ENCODE data around the gene LOXHD1. TPM values are rescaled to one million over a fixed set of nuclear protein-coding genes. Genes with fewer than 3 reads are reported as not detected.

The LOXHD1 gene, protein sequence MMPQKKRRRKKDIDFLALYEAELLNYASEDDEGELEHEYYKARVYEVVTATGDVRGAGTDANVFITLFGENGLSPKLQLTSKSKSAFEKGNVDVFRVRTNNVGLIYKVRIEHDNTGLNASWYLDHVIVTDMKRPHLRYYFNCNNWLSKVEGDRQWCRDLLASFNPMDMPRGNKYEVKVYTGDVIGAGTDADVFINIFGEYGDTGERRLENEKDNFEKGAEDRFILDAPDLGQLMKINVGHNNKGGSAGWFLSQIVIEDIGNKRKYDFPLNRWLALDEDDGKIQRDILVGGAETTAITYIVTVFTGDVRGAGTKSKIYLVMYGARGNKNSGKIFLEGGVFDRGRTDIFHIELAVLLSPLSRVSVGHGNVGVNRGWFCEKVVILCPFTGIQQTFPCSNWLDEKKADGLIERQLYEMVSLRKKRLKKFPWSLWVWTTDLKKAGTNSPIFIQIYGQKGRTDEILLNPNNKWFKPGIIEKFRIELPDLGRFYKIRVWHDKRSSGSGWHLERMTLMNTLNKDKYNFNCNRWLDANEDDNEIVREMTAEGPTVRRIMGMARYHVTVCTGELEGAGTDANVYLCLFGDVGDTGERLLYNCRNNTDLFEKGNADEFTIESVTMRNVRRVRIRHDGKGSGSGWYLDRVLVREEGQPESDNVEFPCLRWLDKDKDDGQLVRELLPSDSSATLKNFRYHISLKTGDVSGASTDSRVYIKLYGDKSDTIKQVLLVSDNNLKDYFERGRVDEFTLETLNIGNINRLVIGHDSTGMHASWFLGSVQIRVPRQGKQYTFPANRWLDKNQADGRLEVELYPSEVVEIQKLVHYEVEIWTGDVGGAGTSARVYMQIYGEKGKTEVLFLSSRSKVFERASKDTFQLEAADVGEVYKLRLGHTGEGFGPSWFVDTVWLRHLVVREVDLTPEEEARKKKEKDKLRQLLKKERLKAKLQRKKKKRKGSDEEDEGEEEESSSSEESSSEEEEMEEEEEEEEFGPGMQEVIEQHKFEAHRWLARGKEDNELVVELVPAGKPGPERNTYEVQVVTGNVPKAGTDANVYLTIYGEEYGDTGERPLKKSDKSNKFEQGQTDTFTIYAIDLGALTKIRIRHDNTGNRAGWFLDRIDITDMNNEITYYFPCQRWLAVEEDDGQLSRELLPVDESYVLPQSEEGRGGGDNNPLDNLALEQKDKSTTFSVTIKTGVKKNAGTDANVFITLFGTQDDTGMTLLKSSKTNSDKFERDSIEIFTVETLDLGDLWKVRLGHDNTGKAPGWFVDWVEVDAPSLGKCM (N-terminal part only)
- total RNA-seq (2012; rRNA removed), result not detected in 2 replicates
- polyA plus RNA-seq (2012; rRNA removed), result not detected in 2 replicates
- not detected in 2 replicates for polyA plus RNA-seq (2012; cell fraction: cytosol; rRNA removed)
- polyA plus RNA-seq (2012; cell fraction: nucleus; rRNA removed; ENCODE audit: low replicate concordance), result not detected in 2 replicates
- Bru-seq, nascent RNA, result percentile 0 among the genes with signal in this experiment
- not detected for BruChase-seq, experiment 1, labeled RNA remaining after a 6-hour chase
- BruChase-seq, experiment 2, labeled RNA remaining after a 2-hour chase, result not detected
- long read RNA-seq, result 0 reads

DNA sequence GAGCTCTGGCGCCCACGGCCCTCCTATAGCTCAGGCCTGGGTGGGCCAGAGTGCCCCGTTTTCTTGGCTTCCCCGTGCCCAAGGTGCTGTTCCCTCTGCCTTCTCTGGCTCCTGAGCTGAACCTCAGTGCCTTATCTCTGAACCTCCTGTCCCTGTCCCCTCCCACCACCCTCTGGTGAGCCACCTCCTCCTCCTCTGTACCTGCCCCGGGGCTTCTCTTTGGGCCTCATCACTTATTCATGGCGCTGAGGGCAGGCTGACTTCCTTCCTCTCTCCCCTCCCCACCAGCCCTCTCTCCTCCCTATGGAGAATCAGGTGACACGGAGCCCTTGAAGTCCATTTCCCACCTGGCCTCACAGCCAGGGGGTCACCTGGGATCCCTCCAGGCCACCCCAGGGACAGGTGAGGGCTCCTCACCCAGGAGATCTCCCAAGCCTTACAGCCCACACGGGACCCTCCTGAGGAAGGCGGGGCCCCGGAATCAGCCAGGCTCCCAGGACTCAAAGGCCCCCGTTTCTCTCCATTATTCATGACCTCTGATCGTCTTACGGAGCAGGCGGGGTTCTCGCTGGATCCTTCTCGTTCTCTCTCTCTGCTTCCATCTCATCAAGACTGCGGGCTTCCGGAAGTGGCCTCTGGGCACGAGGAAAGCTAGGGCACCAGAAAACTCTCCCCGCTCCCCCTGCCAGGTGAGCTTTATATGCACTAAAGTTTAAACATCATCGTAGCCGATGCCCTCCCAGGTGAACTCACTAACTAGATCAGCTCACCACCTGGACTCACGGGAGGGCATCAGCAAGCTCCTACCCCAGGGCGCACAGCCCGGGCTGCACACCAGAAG lies at the start of gene LOXHD1:
TSS of gene LOXHD1 (minus strand) at position 106 of the 841 bp plus-strand sequence. CDS start 187 bp downstream, outside the sequence.
- no peak within 1 kb of the TSS for H3K4me3 ChIP-seq (ENCODE audit: insufficient read depth, low read depth, low read length)
- 81% methylated on average over 11 of the region's 25 CpGs; no CpG with 5 or more reads in 1 of the 2 experiments for WGBS, 2 experiments (ENCODE audit: extremely low coverage in 2 of 2, insufficient read length in 1 of 2)
- H3K9me3 ChIP-seq (ENCODE audit: control insufficient read depth, insufficient read depth, low read length), result no peaks in the 10 kb centered on the region
- no peak within 1 kb of the TSS for H2AK9ac ChIP-seq (replicated peaks; ENCODE audit: low read depth, low read length, poor library complexity)
- H3K14ac ChIP-seq (replicated peaks; ENCODE audit: low read depth, low read length), result no peak within 1 kb of the TSS
- no TSS peak for BruUV-seq (replicated peaks)
- no peak within 1 kb of the TSS for H2BK120ac ChIP-seq (ENCODE audit: low read depth, low read length)
- no peak within 1 kb of the TSS for H4K91ac ChIP-seq (ENCODE audit: insufficient read depth, low read depth, low read length)
- H3K9me1 ChIP-seq (ENCODE audit: insufficient read depth, low read length), result no peaks in the 10 kb centered on the region
- H2AFZ ChIP-seq (replicated peaks; ENCODE audit: low read length, poor library complexity), result no peak within 1 kb of the TSS
- H3K9ac ChIP-seq (ENCODE audit: low read depth, low read length), result no peak within 1 kb of the TSS
- no peak within 1 kb of the TSS for H3K4ac ChIP-seq (ENCODE audit: low read depth, low read length)
- H2BK15ac ChIP-seq (ENCODE audit: low read depth, low read length), result no peak within 1 kb of the TSS
- H3K79me1 ChIP-seq (ENCODE audit: low read depth in 1 of 2, low read length in 2 of 2), result no peaks in the 10 kb centered on the region
- in situ Hi-C loops (cut with MboI; ENCODE audit: low sequenced_read_pairs), result loop anchor here (5.0 to 25.0 kb wide), 3 partner anchors 363 to 995 kb away; no protein-coding TSS in a partner anchor
- POLR2A ChIA-PET (ENCODE audit: unreplicated experiment), result interaction anchor here (0.6 kb wide), 2 partner anchors 13 to 1039 kb away, joined by 3 to 6 read pairs; no protein-coding TSS in a partner anchor
- no peak within 1 kb of the TSS for H2BK20ac ChIP-seq (ENCODE audit: low read depth, low read length)
- DNase-seq (no peak), ATAC-seq (ENCODE audit: low read depth) (no peak)
- no peaks in the 10 kb centered on the region for H4K20me1 ChIP-seq (ENCODE audit: insufficient read depth, low read length)
- no peak within 1 kb of the TSS for H3K56ac ChIP-seq (ENCODE audit: extremely low read depth, insufficient read depth, low read length)
- intact Hi-C loops (cut with micrococcal nuclease), result no loop called here
- H3K27ac ChIP-seq (ENCODE audit: insufficient read depth, low read length), result no peak within 1 kb of the TSS
- no peak within 1 kb of the TSS for H4K8ac ChIP-seq (ENCODE audit: low read depth in 2 of 2, low read length in 2 of 2)
- no peaks in the 10 kb centered on the region for H3K36me3 ChIP-seq (ENCODE audit: control insufficient read depth, insufficient read depth, low read length)
- CTCF ChIA-PET, result interaction anchor here (0.6 to 1.7 kb wide), 16 partner anchors 14 to 522 kb away, joined by 3 to 6 read pairs (median 4); a partner anchor contains a TSS
- no peak within 1 kb of the TSS for H3K18ac ChIP-seq (ENCODE audit: low read depth, low read length)
- H3K4me1 ChIP-seq (ENCODE audit: control insufficient read depth, insufficient read depth, low read length), result no peaks in the 10 kb centered on the region
- H2AK5ac ChIP-seq (ENCODE audit: low read depth, low read length), result no peak within 1 kb of the TSS
- no peak within 1 kb of the TSS for H2BK5ac ChIP-seq (ENCODE audit: low read depth, low read length, poor library complexity, severe bottlenecking)
- no peak within 1 kb of the TSS for H4K5ac ChIP-seq (ENCODE audit: low read depth, low read length)
- peaks cover 8% of the 10 kb centered on the region; the same call in 1 of the 2 replicates for H3K27me3 ChIP-seq (ENCODE audit: control insufficient read depth, insufficient read depth, low read length)
- dilution Hi-C loops (cut with HindIII; ENCODE audit: low sequenced_read_pairs, unreplicated experiment), result no loop called here
- H3K23ac ChIP-seq (ENCODE audit: low read depth, low read length), result no peak within 1 kb of the TSS
- no peak within 1 kb of the TSS for H3K4me2 ChIP-seq (ENCODE audit: low read depth, low read length)
- no peak for TF ChIP-seq CHD1 (IDR thresholded peaks at IDR 0.05; ENCODE audit: low read depth, low read length)
- no peak for TF ChIP-seq MXI1 (IDR thresholded peaks at IDR 0.05; ENCODE audit: borderline replicate concordance, low read depth, low read length)
- no peak for TF ChIP-seq NFE2L2 (IDR thresholded peaks at IDR 0.05; ENCODE audit: low read depth, low read length)
- TF ChIP-seq FOS (IDR thresholded peaks at IDR 0.05; ENCODE audit: low read depth, low read length), result no peak
- TF ChIP-seq, protein P1, sequence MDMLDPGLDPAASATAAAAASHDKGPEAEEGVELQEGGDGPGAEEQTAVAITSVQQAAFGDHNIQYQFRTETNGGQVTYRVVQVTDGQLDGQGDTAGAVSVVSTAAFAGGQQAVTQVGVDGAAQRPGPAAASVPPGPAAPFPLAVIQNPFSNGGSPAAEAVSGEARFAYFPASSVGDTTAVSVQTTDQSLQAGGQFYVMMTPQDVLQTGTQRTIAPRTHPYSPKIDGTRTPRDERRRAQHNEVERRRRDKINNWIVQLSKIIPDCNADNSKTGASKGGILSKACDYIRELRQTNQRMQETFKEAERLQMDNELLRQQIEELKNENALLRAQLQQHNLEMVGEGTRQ (IDR thresholded peaks at IDR 0.05; ENCODE audit: low read depth, low read length), result no peak
- no peak for TF ChIP-seq SMC3 (IDR thresholded peaks at IDR 0.05; ENCODE audit: low read depth, low read length)
- TF ChIP-seq, protein P2, sequence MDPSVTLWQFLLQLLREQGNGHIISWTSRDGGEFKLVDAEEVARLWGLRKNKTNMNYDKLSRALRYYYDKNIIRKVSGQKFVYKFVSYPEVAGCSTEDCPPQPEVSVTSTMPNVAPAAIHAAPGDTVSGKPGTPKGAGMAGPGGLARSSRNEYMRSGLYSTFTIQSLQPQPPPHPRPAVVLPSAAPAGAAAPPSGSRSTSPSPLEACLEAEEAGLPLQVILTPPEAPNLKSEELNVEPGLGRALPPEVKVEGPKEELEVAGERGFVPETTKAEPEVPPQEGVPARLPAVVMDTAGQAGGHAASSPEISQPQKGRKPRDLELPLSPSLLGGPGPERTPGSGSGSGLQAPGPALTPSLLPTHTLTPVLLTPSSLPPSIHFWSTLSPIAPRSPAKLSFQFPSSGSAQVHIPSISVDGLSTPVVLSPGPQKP (IDR thresholded peaks at IDR 0.05; ENCODE audit: borderline replicate concordance, low read depth, low read length), result no peak
